Measurements from ENCODE around the gene EPB42. TPM values are rescaled to one million over a fixed set of nuclear protein-coding genes. Genes with fewer than 3 reads are reported as not detected.

Gene EPB42
- total RNA-seq, 2 donors from 2014 or later: not detected

DNA sequence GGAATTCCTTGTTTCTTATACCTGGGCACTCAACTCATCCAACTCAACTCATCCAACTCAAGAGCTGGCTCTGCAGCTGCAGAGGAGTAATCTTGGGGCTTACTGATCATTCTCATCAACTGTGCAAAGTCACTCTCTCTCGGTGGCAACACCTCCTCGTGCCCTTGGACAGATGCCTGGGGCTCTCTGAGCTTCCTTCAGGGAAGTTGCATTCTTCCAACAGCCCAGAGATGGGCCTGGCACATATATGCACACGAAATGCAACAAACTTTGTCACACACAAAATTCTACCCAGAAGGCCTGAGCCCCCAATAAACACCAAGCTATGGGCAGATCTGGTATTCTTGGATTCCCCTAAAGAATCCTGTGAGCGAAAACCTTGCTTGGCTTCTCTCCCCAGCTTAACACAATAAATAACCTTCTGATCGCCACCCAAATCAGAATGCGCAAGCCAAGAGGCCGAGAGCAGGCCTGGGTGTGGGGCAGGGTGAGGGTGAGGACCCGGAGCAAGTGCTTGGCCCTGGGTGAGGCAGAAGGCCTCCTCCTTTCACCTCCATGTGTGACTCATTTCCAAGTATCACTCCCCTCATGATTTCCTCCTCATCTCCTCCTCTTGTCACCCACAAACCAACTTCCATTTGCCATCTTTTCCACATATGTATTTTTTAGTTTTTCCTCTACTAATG is 30.5 kb upstream of the EPB42 start:
- H3K4me3 ChIP-seq (ENCODE audit: low read length): no peak overlapping the region
- H3K27ac ChIP-seq (ENCODE audit: low read depth, low read length): no peak overlapping the region
- H3K4me1 ChIP-seq (ENCODE audit: control insufficient read depth, insufficient read depth, low read length): no peaks in the 10 kb centered on the region
- no peaks in the 10 kb centered on the region for H3K27me3 ChIP-seq (ENCODE audit: control insufficient read depth, insufficient read depth, low read length, poor library complexity, severe bottlenecking)
- Mint-ChIP-seq H3K4me3 (no peak overlapping the region), H3K27me3 (ENCODE audit: insufficient read depth) (peaks cover 5% of the 10 kb centered on the region), H3K36me3 (ENCODE audit: low read depth) (no peaks in the 10 kb centered on the region), H3K27ac (no peak overlapping the region), H3K4me1 (no peaks in the 10 kb centered on the region), H3K9me3 (no peaks in the 10 kb centered on the region)
- H3K9ac ChIP-seq (ENCODE audit: extremely low read depth, low read length, poor library complexity, severe bottlenecking): no peak overlapping the region
- 74 to 92% methylated on average over 3 to 8 of the region's 8 CpGs for WGBS, 2 experiments (ENCODE audit: insufficient coverage in 1 of 2, insufficient read length in 1 of 2)
- TF ChIP-seq, protein P1, sequence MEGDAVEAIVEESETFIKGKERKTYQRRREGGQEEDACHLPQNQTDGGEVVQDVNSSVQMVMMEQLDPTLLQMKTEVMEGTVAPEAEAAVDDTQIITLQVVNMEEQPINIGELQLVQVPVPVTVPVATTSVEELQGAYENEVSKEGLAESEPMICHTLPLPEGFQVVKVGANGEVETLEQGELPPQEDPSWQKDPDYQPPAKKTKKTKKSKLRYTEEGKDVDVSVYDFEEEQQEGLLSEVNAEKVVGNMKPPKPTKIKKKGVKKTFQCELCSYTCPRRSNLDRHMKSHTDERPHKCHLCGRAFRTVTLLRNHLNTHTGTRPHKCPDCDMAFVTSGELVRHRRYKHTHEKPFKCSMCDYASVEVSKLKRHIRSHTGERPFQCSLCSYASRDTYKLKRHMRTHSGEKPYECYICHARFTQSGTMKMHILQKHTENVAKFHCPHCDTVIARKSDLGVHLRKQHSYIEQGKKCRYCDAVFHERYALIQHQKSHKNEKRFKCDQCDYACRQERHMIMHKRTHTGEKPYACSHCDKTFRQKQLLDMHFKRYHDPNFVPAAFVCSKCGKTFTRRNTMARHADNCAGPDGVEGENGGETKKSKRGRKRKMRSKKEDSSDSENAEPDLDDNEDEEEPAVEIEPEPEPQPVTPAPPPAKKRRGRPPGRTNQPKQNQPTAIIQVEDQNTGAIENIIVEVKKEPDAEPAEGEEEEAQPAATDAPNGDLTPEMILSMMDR (conservative IDR thresholded peaks at IDR 0.05): no peak
- H3K9me3 ChIP-seq (ENCODE audit: control insufficient read depth, low read length): no peaks in the 10 kb centered on the region
- H3K36me3 ChIP-seq (ENCODE audit: control insufficient read depth, insufficient read depth, low read length): no peaks in the 10 kb centered on the region
- DNase-seq: no peak

DNA sequence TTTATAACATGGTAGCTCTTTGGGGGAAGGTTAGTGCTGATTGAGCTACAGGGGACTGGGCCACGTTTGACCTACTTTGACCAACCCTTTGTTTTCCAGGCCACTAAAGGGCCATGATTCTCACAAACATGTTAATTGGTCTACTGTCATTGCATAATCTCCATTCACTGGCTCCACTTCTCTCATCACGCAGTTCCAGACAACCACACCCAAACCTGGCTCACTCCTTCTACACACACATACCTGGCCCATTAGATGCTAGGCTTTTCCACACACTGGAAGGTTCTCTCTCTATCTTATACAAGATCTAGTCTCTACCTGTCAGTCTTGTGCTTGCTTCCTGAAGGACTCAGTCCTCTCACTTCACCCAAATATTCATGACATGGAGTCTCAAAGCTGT is 30.0 kb upstream of the EPB42 start:
- Mint-ChIP-seq H3K27ac (no peak overlapping the region), H3K27me3 (ENCODE audit: insufficient read depth) (peaks cover 2% of the 10 kb centered on the region), H3K36me3 (ENCODE audit: low read depth) (no peaks in the 10 kb centered on the region), H3K4me1 (no peaks in the 10 kb centered on the region), H3K4me3 (no peak overlapping the region), H3K9me3 (no peaks in the 10 kb centered on the region)
- Histone ChIP-seq H3K27ac (ENCODE audit: low read depth, low read length) (no peak overlapping the region), H3K36me3 (ENCODE audit: control insufficient read depth, insufficient read depth, low read length) (no peaks in the 10 kb centered on the region), H3K4me1 (ENCODE audit: control insufficient read depth, insufficient read depth, low read length) (no peaks in the 10 kb centered on the region), H3K27me3 (ENCODE audit: control insufficient read depth, insufficient read depth, low read length, poor library complexity, severe bottlenecking) (no peaks in the 10 kb centered on the region), H3K9me3 (ENCODE audit: control insufficient read depth, low read length) (no peaks in the 10 kb centered on the region), H3K4me3 (ENCODE audit: low read length) (no peak overlapping the region), H3K9ac (ENCODE audit: extremely low read depth, low read length, poor library complexity, severe bottlenecking) (no peak overlapping the region)
- TF ChIP-seq, protein P1 (conservative IDR thresholded peaks at IDR 0.05): no peak
- WGBS, 2 experiments (ENCODE audit: insufficient coverage in 1 of 2, insufficient read length in 1 of 2): 82 to 95% methylated on average over 1 to 2 of the region's 2 CpGs
- DNase-seq: no peak

DNA sequence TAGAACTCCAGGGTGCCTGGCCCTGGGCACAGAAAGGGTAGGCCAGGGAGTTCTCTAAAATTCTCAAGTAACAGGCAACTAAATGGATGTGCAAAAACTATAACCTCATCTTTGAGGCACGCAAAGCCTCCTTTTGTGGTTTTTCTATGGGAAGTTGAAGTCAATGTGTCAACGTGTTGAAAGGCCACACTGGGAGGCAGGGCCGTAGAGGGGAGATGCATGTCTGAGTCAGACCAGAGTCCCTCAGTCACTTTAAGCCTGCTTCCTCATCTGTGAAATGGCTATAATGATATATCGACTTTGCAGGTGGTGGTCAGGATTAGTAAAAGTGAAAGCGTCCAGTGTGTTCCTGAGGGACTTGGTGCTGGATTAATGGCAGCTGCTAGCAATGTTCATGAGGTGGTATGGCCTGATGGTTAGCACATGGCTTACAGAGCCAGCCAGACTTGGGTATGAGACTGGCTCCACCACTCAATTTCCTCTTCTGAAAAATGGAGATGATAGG is 28.9 kb upstream of the EPB42 start:
- H3K4me1 Mint-ChIP-seq: no peaks in the 10 kb centered on the region
- no peak overlapping the region for H3K9ac ChIP-seq (ENCODE audit: extremely low read depth, low read length, poor library complexity, severe bottlenecking)
- no peaks in the 10 kb centered on the region for H3K4me1 ChIP-seq (ENCODE audit: control insufficient read depth, insufficient read depth, low read length)
- TF ChIP-seq, protein P1 (conservative IDR thresholded peaks at IDR 0.05): no peak
- H3K4me3 ChIP-seq (ENCODE audit: low read length): no peak overlapping the region
- H3K36me3 ChIP-seq (ENCODE audit: control insufficient read depth, insufficient read depth, low read length): no peaks in the 10 kb centered on the region
- H3K27ac Mint-ChIP-seq: no peak overlapping the region
- H3K4me3 Mint-ChIP-seq: no peak overlapping the region
- no peak overlapping the region for H3K27ac ChIP-seq (ENCODE audit: low read depth, low read length)
- H3K9me3 ChIP-seq (ENCODE audit: control insufficient read depth, low read length): no peaks in the 10 kb centered on the region
- H3K27me3 ChIP-seq (ENCODE audit: control insufficient read depth, insufficient read depth, low read length, poor library complexity, severe bottlenecking): no peaks in the 10 kb centered on the region
- no peak for DNase-seq
- H3K9me3 Mint-ChIP-seq: no peaks in the 10 kb centered on the region
- WGBS, 2 experiments (ENCODE audit: insufficient coverage in 1 of 2, insufficient read length in 1 of 2): 69 to 84% methylated on average over 4 to 5 of the region's 5 CpGs
- H3K36me3 Mint-ChIP-seq (ENCODE audit: low read depth): no peaks in the 10 kb centered on the region
- no peaks in the 10 kb centered on the region for H3K27me3 Mint-ChIP-seq (ENCODE audit: insufficient read depth)
